ENCODE results near the gene CLASRP.

The CLASRP gene

GRCh38 chr19:45049073-45049736 lies 10.4 kb downstream of the CLASRP start:
- H3K27ac ChIP-seq (ENCODE audit: low read depth, low read length): no peak overlapping the region
- no peak overlapping the region for H3K4me3 ChIP-seq (ENCODE audit: low read length)
- no peak for DNase-seq

GRCh38 chr19:45050036-45050435 lies 11.2 kb downstream of the CLASRP start:
- no peak overlapping the region for H2BK120ac ChIP-seq (ENCODE audit: low read depth, low read length)
- H3K18ac ChIP-seq (ENCODE audit: low read length): no peak overlapping the region
- H3K4me3 ChIP-seq (ENCODE audit: low read length): no peak overlapping the region
- DNase-seq: no peak
- H3K4me1 ChIP-seq (ENCODE audit: control insufficient read depth, low read depth, low read length): no peaks in the 10 kb centered on the region
- no peak overlapping the region for H3K27ac ChIP-seq (ENCODE audit: low read depth, low read length)
- no peaks in the 10 kb centered on the region for H3K27me3 ChIP-seq (ENCODE audit: insufficient read depth, low read length, poor library complexity)
- H4K8ac ChIP-seq (ENCODE audit: low read depth, low read length): no peak overlapping the region
- H4K5ac ChIP-seq (ENCODE audit: low read length): no peak overlapping the region
- H3K79me1 ChIP-seq (ENCODE audit: low read length): peaks cover 18% of the 10 kb centered on the region
- H3K36me3 ChIP-seq (ENCODE audit: control insufficient read depth, insufficient read depth, low read length): peaks cover 5% of the 10 kb centered on the region
- no peak overlapping the region for H3K4ac ChIP-seq (ENCODE audit: low read depth, low read length)
- no peak overlapping the region for H2AK5ac ChIP-seq (ENCODE audit: low read length)
- no peak overlapping the region for H2BK15ac ChIP-seq (replicated peaks; ENCODE audit: low read depth)
- no peak overlapping the region for H3K4me2 ChIP-seq (ENCODE audit: low read length)
- H2BK5ac ChIP-seq (ENCODE audit: low read length): no peak overlapping the region
- H3K56ac ChIP-seq (ENCODE audit: low read length): no peak overlapping the region
- WGBS (ENCODE audit: extremely low coverage, insufficient coverage, low lambda C conversion rate): no CpG with 5 or more reads among the region's 6 CpGs
- no peak overlapping the region for H3K9ac ChIP-seq (ENCODE audit: low read length)
- no peak overlapping the region for H3K23ac ChIP-seq (ENCODE audit: low read length)
- peaks cover 26% of the 10 kb centered on the region for H3K79me2 ChIP-seq (ENCODE audit: control insufficient read depth, insufficient read depth, low read length)

More at GRCh38 chr19:45049073-45049736, 10.4 kb downstream of the CLASRP start:
- no peak overlapping the region for H2AK5ac ChIP-seq (ENCODE audit: low read length)
- H3K9ac ChIP-seq (ENCODE audit: low read length): no peak overlapping the region
- no peaks in the 10 kb centered on the region for H3K27me3 ChIP-seq (ENCODE audit: insufficient read depth, low read length, poor library complexity)
- no peak overlapping the region for H3K4me2 ChIP-seq (ENCODE audit: low read length)
- no peak overlapping the region for H2BK15ac ChIP-seq (replicated peaks; ENCODE audit: low read depth)
- H3K23ac ChIP-seq (ENCODE audit: low read length): no peak overlapping the region
- no peak overlapping the region for H3K18ac ChIP-seq (ENCODE audit: low read length)
- no peaks in the 10 kb centered on the region for H3K4me1 ChIP-seq (ENCODE audit: control insufficient read depth, low read depth, low read length)
- no CpG with 5 or more reads among the region's 8 CpGs for WGBS (ENCODE audit: extremely low coverage, insufficient coverage, low lambda C conversion rate)
- H3K36me3 ChIP-seq (ENCODE audit: control insufficient read depth, insufficient read depth, low read length): peaks cover 4% of the 10 kb centered on the region
- H3K4ac ChIP-seq (ENCODE audit: low read depth, low read length): no peak overlapping the region
- no peak overlapping the region for H2BK120ac ChIP-seq (ENCODE audit: low read depth, low read length)
- H2BK5ac ChIP-seq (ENCODE audit: low read length): no peak overlapping the region
- no peak overlapping the region for H4K5ac ChIP-seq (ENCODE audit: low read length)
- H3K79me2 ChIP-seq (ENCODE audit: control insufficient read depth, insufficient read depth, low read length): peaks cover 30% of the 10 kb centered on the region
- H3K56ac ChIP-seq (ENCODE audit: low read length): peak overlapping the region; percentile 15
- no peak overlapping the region for H4K8ac ChIP-seq (ENCODE audit: low read depth, low read length)
- peaks cover 21% of the 10 kb centered on the region for H3K79me1 ChIP-seq (ENCODE audit: low read length)

- Histone ChIP-seq H3K4me1 (ENCODE audit: control insufficient read depth, low read depth, low read length) (no peaks in the 10 kb centered on the region), H2BK15ac (replicated peaks; ENCODE audit: low read depth) (no peak overlapping the region), H3K27ac (ENCODE audit: low read depth, low read length) (no peak overlapping the region), H3K23ac (ENCODE audit: low read length) (no peak overlapping the region), H3K27me3 (ENCODE audit: insufficient read depth, low read length, poor library complexity) (no peaks in the 10 kb centered on the region), H2BK120ac (ENCODE audit: low read depth, low read length) (no peak overlapping the region), H4K8ac (ENCODE audit: low read depth, low read length) (no peak overlapping the region), H2BK5ac (ENCODE audit: low read length) (no peak overlapping the region), H3K4me3 (ENCODE audit: low read length) (no peak overlapping the region), H3K9ac (ENCODE audit: low read length) (no peak overlapping the region), H4K5ac (ENCODE audit: low read length) (no peak overlapping the region), H3K4me2 (ENCODE audit: low read length) (no peak overlapping the region), H3K56ac (ENCODE audit: low read length) (no peak overlapping the region), H3K4ac (ENCODE audit: low read depth, low read length) (no peak overlapping the region), H3K18ac (ENCODE audit: low read length) (no peak overlapping the region), H2AK5ac (ENCODE audit: low read length) (no peak overlapping the region), H3K36me3 (ENCODE audit: control insufficient read depth, insufficient read depth, low read length) (peaks cover 6% of the 10 kb centered on the region), H3K79me2 (ENCODE audit: control insufficient read depth, insufficient read depth, low read length) (peaks cover 13% of the 10 kb centered on the region), H3K79me1 (ENCODE audit: low read length) (peaks cover 9% of the 10 kb centered on the region)
- no peak for DNase-seq
- no CpG with 5 or more reads among the region's 9 CpGs for whole genome bisulfite sequencing (ENCODE audit: extremely low coverage, insufficient coverage, low lambda C conversion rate)
Measured at GRCh38 chr19:45051929-45052579, 13.2 kb downstream of the CLASRP start.

GRCh38 chr19:45056831-45057230 lies 18.0 kb downstream of the CLASRP start:
- Histone ChIP-seq H3K79me1 (ENCODE audit: low read length) (peaks cover 9% of the 10 kb centered on the region), H4K5ac (ENCODE audit: low read length) (no peak overlapping the region)

GRCh38 chr19:45057444-45057843 lies 18.6 kb downstream of the CLASRP start:
- Histone ChIP-seq H2BK15ac (replicated peaks; ENCODE audit: low read depth) (no peak overlapping the region), H3K4me2 (ENCODE audit: low read length) (no peak overlapping the region), H3K4me1 (ENCODE audit: control insufficient read depth, low read depth, low read length) (no peaks in the 10 kb centered on the region), H4K5ac (ENCODE audit: low read length) (no peak overlapping the region), H3K4me3 (ENCODE audit: low read length) (no peak overlapping the region), H2AK5ac (ENCODE audit: low read length) (no peak overlapping the region), H3K9ac (ENCODE audit: low read length) (no peak overlapping the region), H3K27me3 (ENCODE audit: insufficient read depth, low read length, poor library complexity) (no peaks in the 10 kb centered on the region), H2BK120ac (ENCODE audit: low read depth, low read length) (no peak overlapping the region), H3K23ac (ENCODE audit: low read length) (no peak overlapping the region), H3K27ac (ENCODE audit: low read depth, low read length) (no peak overlapping the region), H3K79me1 (ENCODE audit: low read length) (peaks cover 6% of the 10 kb centered on the region), H3K56ac (ENCODE audit: low read length) (no peak overlapping the region), H2BK5ac (ENCODE audit: low read length) (no peak overlapping the region), H3K36me3 (ENCODE audit: control insufficient read depth, insufficient read depth, low read length) (peaks cover 25% of the 10 kb centered on the region), H3K79me2 (ENCODE audit: control insufficient read depth, insufficient read depth, low read length) (no peaks in the 10 kb centered on the region), H3K4ac (ENCODE audit: low read depth, low read length) (no peak overlapping the region), H3K18ac (ENCODE audit: low read length) (no peak overlapping the region), H4K8ac (ENCODE audit: low read depth, low read length) (no peak overlapping the region)
- no CpG with 5 or more reads among the region's 9 CpGs for WGBS (ENCODE audit: extremely low coverage, insufficient coverage, low lambda C conversion rate)
- no peak for DNase-seq

More at GRCh38 chr19:45056831-45057230, 18.0 kb downstream of the CLASRP start:
- Histone ChIP-seq H2BK5ac (ENCODE audit: low read length) (no peak overlapping the region), H4K8ac (ENCODE audit: low read depth, low read length) (no peak overlapping the region), H3K4me3 (ENCODE audit: low read length) (no peak overlapping the region), H3K4ac (ENCODE audit: low read depth, low read length) (no peak overlapping the region), H3K36me3 (ENCODE audit: control insufficient read depth, insufficient read depth, low read length) (peaks cover 23% of the 10 kb centered on the region), H3K9ac (ENCODE audit: low read length) (no peak overlapping the region), H3K4me2 (ENCODE audit: low read length) (no peak overlapping the region), H3K79me2 (ENCODE audit: control insufficient read depth, insufficient read depth, low read length) (peaks cover 2% of the 10 kb centered on the region), H2BK120ac (ENCODE audit: low read depth, low read length) (no peak overlapping the region), H3K23ac (ENCODE audit: low read length) (no peak overlapping the region), H3K4me1 (ENCODE audit: control insufficient read depth, low read depth, low read length) (no peaks in the 10 kb centered on the region), H3K27me3 (ENCODE audit: insufficient read depth, low read length, poor library complexity) (no peaks in the 10 kb centered on the region), H2AK5ac (ENCODE audit: low read length) (no peak overlapping the region), H3K27ac (ENCODE audit: low read depth, low read length) (no peak overlapping the region), H3K18ac (ENCODE audit: low read length) (no peak overlapping the region), H3K56ac (ENCODE audit: low read length) (no peak overlapping the region), H2BK15ac (replicated peaks; ENCODE audit: low read depth) (no peak overlapping the region)
- no peak for DNase-seq
- WGBS (ENCODE audit: extremely low coverage, insufficient coverage, low lambda C conversion rate): no CpG with 5 or more reads among the region's 8 CpGs

Measured in mesendoderm (in vitro differentiated cells).